Caco-2 (cell line): Measurements from ENCODE around the gene BPIFB4. TPM values are rescaled to one million over a fixed set of nuclear protein-coding genes. Genes with fewer than 3 reads are reported as not detected.
"Not testable (repeated sequence)": the region's sequence is repeated elsewhere in the genome, so short reads cannot be mapped to it uniquely, and the experiment has no call there.

Experiments used
- BruUV-seq: library from RNA; stranded (reverse); fragments of 400-500 nt; replicated peaks from 2 replicates; lab custom pipeline; 2021; lab: Mats Ljungman, UMichigan
- CTCF ChIA-PET: fragments of 300-600 bp; sonication (Branson Sonifier 250); formaldehyde crosslinking; loops from one replicate; lab custom pipeline; 2022; ENCODE audit warnings: antibody characterized with exemption; lab: Charles Lee
- POLR2A ChIA-PET: fragments of 300-600 bp; sonication (Branson Sonifier 250); formaldehyde crosslinking; loops from one replicate; lab custom pipeline; 2022; ENCODE audit warnings: antibody characterized with exemption; lab: Charles Lee
- DNase-seq, 2 experiments: peaks; one replicate each; pipeline versions ENCODE4 v3.0.0 to v3.0.0-alpha.2; 2020 to 2022
- H3K27me3 ChIP-seq: replicated peaks from 2 replicates; pipeline ENCODE4 v1.6.0; 2011; ENCODE audit warnings: low read length; ENCODE audit not compliant: control insufficient read depth, insufficient read depth
- H3K36me3 ChIP-seq: 2 replicates; pipeline ENCODE4 v1.5.1; 2011; ENCODE audit warnings: low read length; ENCODE audit not compliant: control insufficient read depth, insufficient read depth
- H3K4me1 ChIP-seq: fragments of 250-450 bp; sonication (Bioruptor Pico); 2 replicates; pipeline ENCODE4 v1.5.1; 2020; ENCODE audit warnings: mild to moderate bottlenecking
- H3K4me3 ChIP-seq: 2 replicates; pipeline ENCODE4 v1.5.1; 2011; ENCODE audit warnings: low read depth, mild to moderate bottlenecking, control low read depth, low read length
- H3K9me3 ChIP-seq: fragments of 250-450 bp; sonication (Bioruptor Pico); 2 replicates; pipeline ENCODE4 v1.5.1; 2020; ENCODE audit warnings: mild to moderate bottlenecking, moderate library complexity
- H3K27ac Mint-ChIP-seq: one replicate; pipeline ENCODE4 v1.8.0; 2022; ENCODE audit warnings: mixed read lengths; ENCODE audit not compliant: unreplicated experiment
- H3K27me3 Mint-ChIP-seq: one replicate; pipeline ENCODE4 v1.8.0; 2022; ENCODE audit warnings: mixed read lengths; ENCODE audit not compliant: insufficient read depth, unreplicated experiment
- H3K36me3 Mint-ChIP-seq: one replicate; pipeline ENCODE4 v1.8.0; 2022; ENCODE audit warnings: mild to moderate bottlenecking, mixed read lengths; ENCODE audit not compliant: insufficient read depth, unreplicated experiment
- H3K4me1 Mint-ChIP-seq: one replicate; pipeline ENCODE4 v1.8.0; 2022; ENCODE audit warnings: low read depth, mixed read lengths; ENCODE audit not compliant: unreplicated experiment
- H3K4me3 Mint-ChIP-seq: one replicate; pipeline ENCODE4 v1.8.0; 2022; ENCODE audit warnings: mild to moderate bottlenecking, moderate library complexity, mixed read lengths; ENCODE audit not compliant: unreplicated experiment
- H3K9me3 Mint-ChIP-seq: one replicate; pipeline ENCODE4 v1.8.0; 2022; ENCODE audit warnings: mixed read lengths; ENCODE audit not compliant: unreplicated experiment
- intact Hi-C: fragments of 100-400 bp; cut with micrococcal nuclease; formaldehyde crosslinking; loops from one replicate; pipeline ENCODE4 v1.10.0; 2022; ENCODE audit not compliant: unreplicated experiment
- total RNA-seq: library from RNA; stranded (reverse); gene quantifications from 2 replicates; pipeline ENCODE4 v1.2.3, GENCODE V29; 2022
- TF ChIP-seq, protein P1 (sequence below), 2 experiments: fragments of 200-600 bp in 1 of 2; IDR thresholded peaks; 1 replicate in 1 of 2; 2 replicates in 1 of 2; pipeline versions ENCODE4 v1.5.1 to v1.8.0; 2011 to 2022; ENCODE audit warnings: antibody characterized with exemption in 1 of 2, control low read depth in 1 of 2, inconsistent platforms in 1 of 2, low read depth in 1 of 2, low read length in 1 of 2, mild to moderate bottlenecking in 1 of 2, moderate library complexity in 1 of 2; ENCODE audit not compliant: insufficient read depth in 1 of 2, severe bottlenecking in 1 of 2, unreplicated experiment in 1 of 2

Gene BPIFB4
- total RNA-seq, 1 experiment from 2014 or later: not detected

GRCh38 chr20:33043731-33044181, 35.7 kb upstream of the BPIFB4 start:
- POLR2A ChIA-PET: no interaction called here
- no TSS peak for BruUV-seq
- no peak overlapping the region for H3K4me3 Mint-ChIP-seq
- peaks cover 33% of the 10 kb centered on the region for H3K9me3 ChIP-seq
- peaks cover 4% of the 10 kb centered on the region for H3K27me3 Mint-ChIP-seq
- H3K9me3 Mint-ChIP-seq: peaks cover 34% of the 10 kb centered on the region
- intact Hi-C loops: no loop called here
- no peaks in the 10 kb centered on the region for H3K36me3 ChIP-seq
- H3K4me3 ChIP-seq: no peak overlapping the region
- H3K27ac Mint-ChIP-seq: no peak overlapping the region
- no peak for DNase-seq
- CTCF ChIA-PET: no interaction called here
- no peaks in the 10 kb centered on the region for H3K27me3 ChIP-seq
- H3K36me3 Mint-ChIP-seq: no peaks in the 10 kb centered on the region
- H3K4me1 ChIP-seq: no peaks in the 10 kb centered on the region
- TF ChIP-seq, protein P1, sequence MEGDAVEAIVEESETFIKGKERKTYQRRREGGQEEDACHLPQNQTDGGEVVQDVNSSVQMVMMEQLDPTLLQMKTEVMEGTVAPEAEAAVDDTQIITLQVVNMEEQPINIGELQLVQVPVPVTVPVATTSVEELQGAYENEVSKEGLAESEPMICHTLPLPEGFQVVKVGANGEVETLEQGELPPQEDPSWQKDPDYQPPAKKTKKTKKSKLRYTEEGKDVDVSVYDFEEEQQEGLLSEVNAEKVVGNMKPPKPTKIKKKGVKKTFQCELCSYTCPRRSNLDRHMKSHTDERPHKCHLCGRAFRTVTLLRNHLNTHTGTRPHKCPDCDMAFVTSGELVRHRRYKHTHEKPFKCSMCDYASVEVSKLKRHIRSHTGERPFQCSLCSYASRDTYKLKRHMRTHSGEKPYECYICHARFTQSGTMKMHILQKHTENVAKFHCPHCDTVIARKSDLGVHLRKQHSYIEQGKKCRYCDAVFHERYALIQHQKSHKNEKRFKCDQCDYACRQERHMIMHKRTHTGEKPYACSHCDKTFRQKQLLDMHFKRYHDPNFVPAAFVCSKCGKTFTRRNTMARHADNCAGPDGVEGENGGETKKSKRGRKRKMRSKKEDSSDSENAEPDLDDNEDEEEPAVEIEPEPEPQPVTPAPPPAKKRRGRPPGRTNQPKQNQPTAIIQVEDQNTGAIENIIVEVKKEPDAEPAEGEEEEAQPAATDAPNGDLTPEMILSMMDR (IDR thresholded peaks at IDR 0.05; ENCODE audit: insufficient read depth in 1 of 2, low read depth in 1 of 2, low read length in 1 of 2, severe bottlenecking in 1 of 2, unreplicated experiment in 1 of 2): no peak
- H3K4me1 Mint-ChIP-seq: no peaks in the 10 kb centered on the region

- CTCF ChIA-PET, H3K4me3 ChIP-seq, H3K4me1 Mint-ChIP-seq, H3K27me3 Mint-ChIP-seq, H3K36me3 ChIP-seq, H3K27me3 ChIP-seq, BruUV-seq, H3K4me1 ChIP-seq, H3K36me3 Mint-ChIP-seq, H3K27ac Mint-ChIP-seq, POLR2A ChIA-PET, intact Hi-C loops, H3K4me3 Mint-ChIP-seq: not testable (repeated sequence)
- peak in 1 of 2 experiments; percentile 50 for DNase-seq
- H3K9me3 ChIP-seq: peaks cover 33% of the 10 kb centered on the region
- peaks cover 34% of the 10 kb centered on the region for H3K9me3 Mint-ChIP-seq
Observed at GRCh38 chr20:33045129-33045721, 34.2 kb upstream of the BPIFB4 start.

GRCh38 chr20:33046412-33046811, 33.0 kb upstream of the BPIFB4 start:
- no peak overlapping the region for H3K27ac Mint-ChIP-seq
- no peaks in the 10 kb centered on the region for H3K36me3 Mint-ChIP-seq
- peaks cover 34% of the 10 kb centered on the region for H3K9me3 Mint-ChIP-seq
- TF ChIP-seq, protein P1 (IDR thresholded peaks at IDR 0.05; ENCODE audit: insufficient read depth in 1 of 2, low read depth in 1 of 2, low read length in 1 of 2, severe bottlenecking in 1 of 2, unreplicated experiment in 1 of 2): no peak
- H3K4me1 Mint-ChIP-seq: no peaks in the 10 kb centered on the region
- Histone ChIP-seq H3K36me3 (no peaks in the 10 kb centered on the region), H3K9me3 (peaks cover 33% of the 10 kb centered on the region), H3K27me3 (no peaks in the 10 kb centered on the region), H3K4me1 (no peaks in the 10 kb centered on the region), H3K4me3 (no peak overlapping the region)
- ChIA-PET POLR2A (no interaction called here), CTCF (no interaction called here)
- no peak for DNase-seq
- intact Hi-C loops: no loop called here
- BruUV-seq: no TSS peak
- H3K27me3 Mint-ChIP-seq: no peaks in the 10 kb centered on the region
- H3K4me3 Mint-ChIP-seq: no peak overlapping the region
